ENCODE measurements around the gene DHRS12. TPM values are rescaled to one million over a fixed set of nuclear protein-coding genes. Genes with fewer than 3 reads are reported as not detected.
A peak's percentile ranks its signal among the peaks of the same experiment; 100 is the strongest.

The DHRS12 gene
- total RNA-seq, 6 experiments from 2014 or later = 10.2 to 17.6 (median 12.4) TPM

DNA sequence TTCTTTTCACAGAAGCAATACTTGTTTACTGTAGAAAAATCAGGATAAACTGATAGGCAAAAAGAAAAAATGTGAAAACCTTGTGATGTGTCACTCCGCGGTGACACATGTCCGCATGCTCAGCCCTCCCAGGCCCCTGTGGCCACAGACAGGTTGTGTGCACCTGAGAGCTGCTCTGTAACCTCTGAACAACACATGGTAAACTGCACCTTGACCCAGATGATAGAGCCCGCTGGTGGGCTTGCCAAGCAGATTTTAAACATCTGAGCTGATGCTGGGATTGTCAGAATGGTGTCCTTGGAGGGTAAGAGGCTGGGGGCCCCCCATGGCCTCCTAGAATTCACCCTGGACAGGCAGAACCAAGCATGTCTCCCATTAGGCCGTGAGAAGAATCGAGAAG is 33.8 kb downstream of the DHRS12 start:
- no peaks in the 10 kb centered on the region for H3K9me3 ChIP-seq
- ATAC-seq (peak in 3 of 4 donors; percentile 31 to 45 (median 42)), DNase-seq (no peak)
- H3K4me3 ChIP-seq = no peak overlapping the region
- intact Hi-C loops (cut with DNase I) = no loop called here
- no peaks in the 10 kb centered on the region for H3K36me3 ChIP-seq
- peak overlapping the region in 1 of 3 donors; percentile 23 for H3K27ac ChIP-seq
- no peaks in the 10 kb centered on the region for H3K27me3 ChIP-seq
- TF ChIP-seq CTCF (IDR thresholded peaks at IDR 0.05) = no peak
- no peak for TF ChIP-seq POLR2A (IDR thresholded peaks at IDR 0.05)
- H3K4me1 ChIP-seq = no peaks in the 10 kb centered on the region
- 81% methylated on average over 3 of the region's 6 CpGs for WGBS (ENCODE audit: insufficient coverage, low coverage, low lambda C conversion rate, missing lambda C conversion rate)

GRCh38 chr13:51769455-51770127 is 34.4 kb downstream of the DHRS12 start:
- H3K27me3 ChIP-seq = no peaks in the 10 kb centered on the region
- no peaks in the 10 kb centered on the region for H3K4me1 ChIP-seq
- no peak overlapping the region for H3K4me3 ChIP-seq
- 69% methylated on average over 6 of the region's 11 CpGs for WGBS (ENCODE audit: insufficient coverage, low coverage, low lambda C conversion rate, missing lambda C conversion rate)
- H3K36me3 ChIP-seq = no peaks in the 10 kb centered on the region
- DNase-seq (no peak), ATAC-seq (peak in 3 of 4 donors; percentile 24 to 58 (median 50))
- H3K9me3 ChIP-seq = no peaks in the 10 kb centered on the region
- H3K27ac ChIP-seq = no peak overlapping the region
- intact Hi-C loops (cut with DNase I) = no loop called here
- TF ChIP-seq POLR2A (IDR thresholded peaks at IDR 0.05) (no peak), CTCF (IDR thresholded peaks at IDR 0.05) (no peak)

- H3K9me3 ChIP-seq = no peaks in the 10 kb centered on the region
- H3K27me3 ChIP-seq = no peaks in the 10 kb centered on the region
- intact Hi-C loops (cut with DNase I) = no loop called here
- H3K27ac ChIP-seq = no peak overlapping the region
- no peak overlapping the region for H3K4me3 ChIP-seq
- WGBS (ENCODE audit: insufficient coverage, low coverage, low lambda C conversion rate, missing lambda C conversion rate) = 90% methylated on average over 6 of the region's 19 CpGs
- H3K4me1 ChIP-seq = no peaks in the 10 kb centered on the region
- ATAC-seq (no peak), DNase-seq (no peak)
- TF ChIP-seq POLR2A (IDR thresholded peaks at IDR 0.05) (no peak), CTCF (IDR thresholded peaks at IDR 0.05) (no peak)
- H3K36me3 ChIP-seq = no peaks in the 10 kb centered on the region
Observed at GRCh38 chr13:51768976-51769375, 35.0 kb downstream of the DHRS12 start.

- no peaks in the 10 kb centered on the region for H3K36me3 ChIP-seq
- intact Hi-C loops (cut with DNase I) = no loop called here
- 82% methylated on average over 4 of the region's 15 CpGs for WGBS (ENCODE audit: insufficient coverage, low coverage, low lambda C conversion rate, missing lambda C conversion rate)
- no peaks in the 10 kb centered on the region for H3K9me3 ChIP-seq
- DNase-seq = no peak
- no peak overlapping the region for H3K4me3 ChIP-seq
- H3K27me3 ChIP-seq = no peaks in the 10 kb centered on the region
- H3K4me1 ChIP-seq = no peaks in the 10 kb centered on the region
- no peak overlapping the region for H3K27ac ChIP-seq
- ATAC-seq = peak in 2 of 4 donors; percentile 10 to 19
- TF ChIP-seq POLR2A (IDR thresholded peaks at IDR 0.05) (no peak), CTCF (IDR thresholded peaks at IDR 0.05) (no peak)
Observed at GRCh38 chr13:51768378-51768921, 35.5 kb downstream of the DHRS12 start.

Measured in right lobe of liver (tissue), 6 donors.